ENCODE results near the gene COX20. TPM values are rescaled to one million over a fixed set of nuclear protein-coding genes. Genes with fewer than 3 reads are reported as not detected.

Gene COX20
- total and polyA plus RNA-seq, 2 of the 4 experiments (the other 2 are of a cell fraction) = 13.3 to 27.0 TPM

- no TSS peak for BruUV-seq (replicated peaks)
- no peak overlapping the region for H3K4me2 ChIP-seq (ENCODE audit: low read depth, low read length)
- no peak overlapping the region for H3K4ac ChIP-seq (ENCODE audit: low read depth, low read length)
- no peak overlapping the region for H2AK9ac ChIP-seq (replicated peaks; ENCODE audit: low read depth, low read length, poor library complexity)
- intact Hi-C loops (cut with micrococcal nuclease) = no loop called here
- ChIA-PET POLR2A (ENCODE audit: unreplicated experiment) (no interaction called here), CTCF (interaction anchor here (0.6 to 1.2 kb wide), 3 partner anchors 37 to 244 kb away, joined by 3 to 5 read pairs (median 3); no protein-coding TSS in a partner anchor)
- TF ChIP-seq BHLHE40 (IDR thresholded peaks at IDR 0.05; ENCODE audit: low read depth, low read length) = no peak
- no peak for TF ChIP-seq RFX5 (IDR thresholded peaks at IDR 0.05; ENCODE audit: low read depth, low read length)
- no peak for TF ChIP-seq SMC3 (IDR thresholded peaks at IDR 0.05; ENCODE audit: low read depth, low read length)
- TF ChIP-seq RCOR1 (IDR thresholded peaks at IDR 0.05; ENCODE audit: insufficient replicate concordance, low read length) = no peak
- TF ChIP-seq RAD21 (IDR thresholded peaks at IDR 0.05; ENCODE audit: low read length) = no peak
- no peak for TF ChIP-seq ELK1 (IDR thresholded peaks at IDR 0.05; ENCODE audit: borderline replicate concordance, low read depth, low read length)
- TF ChIP-seq CEBPB (IDR thresholded peaks at IDR 0.05; ENCODE audit: low read depth, low read length) = no peak
- no peak for TF ChIP-seq NFE2L2 (IDR thresholded peaks at IDR 0.05; ENCODE audit: low read depth, low read length)
- TF ChIP-seq MAFK (IDR thresholded peaks at IDR 0.05; ENCODE audit: low read depth, low read length) = no peak
- TF ChIP-seq MAZ (IDR thresholded peaks at IDR 0.05; ENCODE audit: borderline replicate concordance, low read depth, low read length) = no peak
- no peak for TF ChIP-seq MXI1 (IDR thresholded peaks at IDR 0.05; ENCODE audit: borderline replicate concordance, low read depth, low read length)
- TF ChIP-seq USF2 (IDR thresholded peaks at IDR 0.05; ENCODE audit: low read depth, low read length) = no peak
- TF ChIP-seq CTCF (conservative IDR thresholded peaks at IDR 0.05; ENCODE audit: low read depth, low read length) = no peak
- TF ChIP-seq CHD1 (IDR thresholded peaks at IDR 0.05; ENCODE audit: low read depth, low read length) = no peak
- no peak for TF ChIP-seq FOS (IDR thresholded peaks at IDR 0.05; ENCODE audit: low read depth, low read length)
- TF ChIP-seq POLR2A (IDR thresholded peaks at IDR 0.05; ENCODE audit: low read depth, low read length) = no peak
- H2AK5ac ChIP-seq (ENCODE audit: low read depth, low read length) = no peak overlapping the region
- no peak overlapping the region for H3K14ac ChIP-seq (replicated peaks; ENCODE audit: low read depth, low read length)
- ATAC-seq (ENCODE audit: low read depth) = no peak
- H3K9ac ChIP-seq (ENCODE audit: low read depth, low read length) = no peak overlapping the region
- H4K20me1 ChIP-seq (ENCODE audit: insufficient read depth, low read length) = no peaks in the 10 kb centered on the region
- H3K9me1 ChIP-seq (ENCODE audit: insufficient read depth, low read length) = no peaks in the 10 kb centered on the region
- H2BK15ac ChIP-seq (ENCODE audit: low read depth, low read length) = no peak overlapping the region
- no peak overlapping the region for H4K91ac ChIP-seq (ENCODE audit: insufficient read depth, low read depth, low read length)
- no peak overlapping the region for H2BK20ac ChIP-seq (ENCODE audit: low read depth, low read length)
- H4K8ac ChIP-seq (ENCODE audit: low read depth in 2 of 2, low read length in 2 of 2) = no peak overlapping the region
- H3K9me3 ChIP-seq (ENCODE audit: control insufficient read depth, insufficient read depth, low read length) = no peaks in the 10 kb centered on the region
- no peak overlapping the region for H2AFZ ChIP-seq (replicated peaks; ENCODE audit: low read length, poor library complexity)
- WGBS, 2 experiments (ENCODE audit: extremely low coverage in 2 of 2, insufficient read length in 1 of 2) = no CpG with 5 or more reads among the region's 14 CpGs
- no peak overlapping the region for H4K5ac ChIP-seq (ENCODE audit: low read depth, low read length)
- dilution Hi-C loops (cut with HindIII; ENCODE audit: low sequenced_read_pairs, unreplicated experiment) = no loop called here
- H3K79me1 ChIP-seq (ENCODE audit: low read depth in 1 of 2, low read length in 2 of 2) = no peaks in the 10 kb centered on the region
- in situ Hi-C loops (cut with MboI; ENCODE audit: low sequenced_read_pairs) = no loop called here
- DNase-seq = no peak
- no peaks in the 10 kb centered on the region for H3K27me3 ChIP-seq (ENCODE audit: control insufficient read depth, insufficient read depth, low read length)
- H3K56ac ChIP-seq (ENCODE audit: extremely low read depth, insufficient read depth, low read length) = no peak overlapping the region
- no peak overlapping the region for H2BK5ac ChIP-seq (ENCODE audit: low read depth, low read length, poor library complexity, severe bottlenecking)
- H3K27ac ChIP-seq (ENCODE audit: insufficient read depth, low read length) = no peak overlapping the region
- no peaks in the 10 kb centered on the region for H3K36me3 ChIP-seq (ENCODE audit: control insufficient read depth, insufficient read depth, low read length)
- H3K4me3 ChIP-seq (ENCODE audit: insufficient read depth, low read depth, low read length) = no peak overlapping the region
- no peak overlapping the region for H2BK120ac ChIP-seq (ENCODE audit: low read depth, low read length)
- no peaks in the 10 kb centered on the region for H3K4me1 ChIP-seq (ENCODE audit: control insufficient read depth, insufficient read depth, low read length)
- H3K23ac ChIP-seq (ENCODE audit: low read depth, low read length) = no peak overlapping the region
- H3K18ac ChIP-seq (ENCODE audit: low read depth, low read length) = no peak overlapping the region
Observed at GRCh38 chr1:244802041-244802440, 33.4 kb upstream of the COX20 start.

Data from IMR-90 (cell line).